ENCODE results near the gene TMEM52B. TPM values are rescaled to one million over a fixed set of nuclear protein-coding genes. Genes with fewer than 3 reads are reported as not detected.

The TMEM52B gene
- total RNA-seq, 6 donors from 2014 or later: 0.55 to 2.7 (median 1.1) TPM; not detected in 1

DNA sequence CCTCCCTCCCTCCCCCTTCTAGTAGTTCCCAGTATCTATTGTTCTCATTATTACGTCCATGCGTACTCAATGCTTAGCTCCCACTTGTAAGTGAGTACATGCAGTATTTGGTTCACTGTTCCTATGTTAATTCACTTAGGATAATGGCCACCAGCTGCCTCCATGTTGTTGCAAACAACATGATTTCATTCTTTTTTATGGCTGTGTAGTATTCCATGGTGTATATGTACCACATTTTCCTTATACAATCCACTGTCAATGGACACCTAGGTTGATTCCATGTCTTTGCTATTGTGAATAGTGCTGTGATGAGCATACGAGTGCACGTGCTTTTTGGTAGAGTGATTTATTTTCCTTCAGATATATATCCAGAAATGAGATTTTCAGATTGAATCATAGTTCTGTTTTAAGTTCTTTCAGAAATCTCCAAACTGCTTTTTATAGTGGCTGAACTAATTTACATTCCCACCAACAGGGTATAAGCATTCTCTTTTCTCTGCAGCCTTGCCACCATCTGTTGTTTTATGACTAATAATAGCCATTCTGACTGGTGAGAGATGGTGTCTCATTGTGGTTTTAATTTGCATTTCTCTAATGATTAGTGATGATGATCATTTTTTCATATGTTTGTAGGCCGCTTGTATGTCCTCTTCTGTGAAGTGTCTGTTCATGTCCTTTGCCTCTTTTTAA is 31.0 kb upstream of the TMEM52B start:
- no peak for ATAC-seq (ENCODE audit: low FRiP score in 2 of 2)
- Histone ChIP-seq H3K36me3 (no peaks in the 10 kb centered on the region), H3K27me3 (no peaks in the 10 kb centered on the region), H3K4me3 (no peak overlapping the region), H3K4me1 (peaks cover 0 to 3% (median under 1%) of the 10 kb centered on the region in 4 donors), H3K9me3 (no peaks in the 10 kb centered on the region), H3K27ac (no peak overlapping the region)
- TF ChIP-seq POLR2A (IDR thresholded peaks at IDR 0.05) (no peak), POLR2AphosphoS5 (IDR thresholded peaks at IDR 0.05) (no peak), EP300 (IDR thresholded peaks at IDR 0.05) (no peak)
- TF ChIP-seq, protein P1, sequence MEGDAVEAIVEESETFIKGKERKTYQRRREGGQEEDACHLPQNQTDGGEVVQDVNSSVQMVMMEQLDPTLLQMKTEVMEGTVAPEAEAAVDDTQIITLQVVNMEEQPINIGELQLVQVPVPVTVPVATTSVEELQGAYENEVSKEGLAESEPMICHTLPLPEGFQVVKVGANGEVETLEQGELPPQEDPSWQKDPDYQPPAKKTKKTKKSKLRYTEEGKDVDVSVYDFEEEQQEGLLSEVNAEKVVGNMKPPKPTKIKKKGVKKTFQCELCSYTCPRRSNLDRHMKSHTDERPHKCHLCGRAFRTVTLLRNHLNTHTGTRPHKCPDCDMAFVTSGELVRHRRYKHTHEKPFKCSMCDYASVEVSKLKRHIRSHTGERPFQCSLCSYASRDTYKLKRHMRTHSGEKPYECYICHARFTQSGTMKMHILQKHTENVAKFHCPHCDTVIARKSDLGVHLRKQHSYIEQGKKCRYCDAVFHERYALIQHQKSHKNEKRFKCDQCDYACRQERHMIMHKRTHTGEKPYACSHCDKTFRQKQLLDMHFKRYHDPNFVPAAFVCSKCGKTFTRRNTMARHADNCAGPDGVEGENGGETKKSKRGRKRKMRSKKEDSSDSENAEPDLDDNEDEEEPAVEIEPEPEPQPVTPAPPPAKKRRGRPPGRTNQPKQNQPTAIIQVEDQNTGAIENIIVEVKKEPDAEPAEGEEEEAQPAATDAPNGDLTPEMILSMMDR (IDR thresholded peaks at IDR 0.05): no peak
- no peak for DNase-seq
- 88 to 92% methylated on average over 5 of the region's 5 CpGs for WGBS, 2 donors

DNA sequence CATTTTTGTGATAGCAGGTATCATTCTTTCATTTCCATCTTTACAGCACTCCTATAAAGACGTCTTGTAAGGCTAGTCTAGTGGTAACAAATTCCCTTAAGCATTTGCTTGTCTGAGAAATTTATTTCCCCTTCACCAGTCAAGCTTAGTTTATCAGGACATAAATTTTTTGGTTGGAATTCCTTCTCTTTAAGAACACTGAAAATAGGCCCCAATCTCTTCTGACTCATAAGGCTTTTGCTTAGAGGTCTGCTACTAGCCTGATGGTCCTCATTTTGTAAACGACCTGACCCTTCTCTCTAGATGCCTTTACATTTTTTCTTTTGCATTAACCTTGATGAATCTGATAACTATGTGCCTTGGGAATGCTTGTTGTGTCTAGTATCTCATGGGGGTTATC is 27.2 kb upstream of the TMEM52B start:
- Histone ChIP-seq H3K9me3 (no peaks in the 10 kb centered on the region), H3K27me3 (no peaks in the 10 kb centered on the region), H3K36me3 (no peaks in the 10 kb centered on the region), H3K27ac (no peak overlapping the region), H3K4me1 (peaks cover 6 to 10% (median 8%) of the 10 kb centered on the region in 4 donors), H3K4me3 (no peak overlapping the region)
- TF ChIP-seq POLR2A (IDR thresholded peaks at IDR 0.05): no peak
- no peak for TF ChIP-seq POLR2AphosphoS5 (IDR thresholded peaks at IDR 0.05)
- TF ChIP-seq, protein P1 (IDR thresholded peaks at IDR 0.05): no peak
- TF ChIP-seq EP300 (IDR thresholded peaks at IDR 0.05): no peak
- DNase-seq (no peak), ATAC-seq (ENCODE audit: low FRiP score in 2 of 2) (no peak)
- 88 to 90% methylated on average over 2 of the region's 2 CpGs for WGBS, 2 donors

DNA sequence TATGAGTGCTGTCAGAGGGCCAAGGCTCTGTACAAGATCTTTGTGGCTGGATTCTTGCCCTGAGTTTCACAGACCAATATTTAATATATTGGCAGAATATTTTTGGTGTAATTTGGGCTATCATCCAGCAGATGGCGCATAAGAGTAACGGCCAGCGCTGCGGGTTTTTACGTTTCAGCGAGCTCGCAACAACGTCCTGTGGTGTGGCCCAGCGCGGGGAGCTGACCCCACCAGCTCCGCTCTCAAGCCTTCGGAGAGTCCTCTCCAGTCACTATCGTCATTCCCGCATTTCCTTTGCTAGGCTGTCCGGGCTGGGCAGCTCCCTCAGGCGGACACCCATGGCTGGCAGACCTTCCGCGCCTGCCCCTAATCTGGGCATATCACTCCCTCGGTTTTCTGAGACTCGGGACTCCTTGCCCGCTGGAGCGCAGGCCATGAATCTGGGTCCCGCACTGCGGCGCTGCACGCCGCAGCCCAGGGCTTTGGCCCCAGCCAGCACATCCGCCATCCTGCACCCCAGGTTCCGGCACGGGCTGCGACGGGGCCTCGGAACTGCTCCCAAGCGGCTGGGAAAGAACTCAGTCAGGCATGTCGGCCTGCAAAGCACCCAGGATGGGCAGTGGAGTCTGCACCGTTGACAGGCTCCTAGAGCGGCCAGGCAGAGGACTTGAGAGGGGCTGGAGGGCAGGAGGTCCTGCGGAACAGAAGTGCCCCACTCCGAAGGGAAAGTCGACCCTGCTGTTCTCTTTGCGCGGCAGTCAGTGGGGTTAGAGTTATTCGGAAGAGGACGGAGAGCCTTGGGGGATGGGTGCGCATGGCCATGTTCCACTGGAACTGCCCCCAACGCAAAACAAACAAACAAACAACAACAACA is 25.3 kb upstream of the TMEM52B start:
- peaks cover 6 to 10% (median 8%) of the 10 kb centered on the region in 4 donors for H3K4me1 ChIP-seq
- ATAC-seq (ENCODE audit: low FRiP score in 2 of 2) (peak; percentile 94 to 96), DNase-seq (peak; percentile 82 to 90)
- no peaks in the 10 kb centered on the region for H3K36me3 ChIP-seq
- H3K4me3 ChIP-seq: peak overlapping the region; percentile 48 to 70 (median 62)
- 6 to 20% methylated on average over 11 to 39 of the region's 46 CpGs for WGBS, 2 donors
- no peaks in the 10 kb centered on the region for H3K9me3 ChIP-seq
- H3K27ac ChIP-seq: peak overlapping the region; percentile 69 to 85 (median 79)
- TF ChIP-seq, protein P1 (IDR thresholded peaks at IDR 0.05): peak; percentile 55 to 85 (median 78)
- TF ChIP-seq POLR2AphosphoS5 (IDR thresholded peaks at IDR 0.05): no peak
- peak in 2 of 4 donors; percentile 45 to 66 for TF ChIP-seq POLR2A (IDR thresholded peaks at IDR 0.05)
- H3K27me3 ChIP-seq: no peaks in the 10 kb centered on the region

DNA sequence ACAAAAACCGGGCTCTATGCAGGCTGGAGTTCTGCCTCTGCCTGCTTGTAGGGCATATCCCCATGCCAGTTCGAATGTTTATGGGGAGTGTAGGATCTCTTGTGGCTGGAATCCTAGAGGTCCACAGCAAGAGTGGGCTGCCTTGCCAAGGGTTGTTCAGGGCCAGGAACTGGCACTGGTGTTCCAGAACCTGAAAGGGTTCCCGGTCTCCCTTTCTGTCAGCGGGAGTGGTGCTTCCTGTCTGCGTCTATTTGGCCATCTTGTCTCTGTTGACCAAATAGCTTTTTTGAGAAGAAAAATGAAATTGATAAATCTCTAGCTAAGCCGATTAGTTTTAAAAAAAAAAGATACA is 24.7 kb upstream of the TMEM52B start:
- no peaks in the 10 kb centered on the region for H3K36me3 ChIP-seq
- DNase-seq (no peak), ATAC-seq (ENCODE audit: low FRiP score in 2 of 2) (peak in 1 of 2 donors; percentile 7)
- no peaks in the 10 kb centered on the region for H3K27me3 ChIP-seq
- TF ChIP-seq, protein P1 (IDR thresholded peaks at IDR 0.05): no peak
- TF ChIP-seq POLR2A (IDR thresholded peaks at IDR 0.05): no peak
- no peak for TF ChIP-seq POLR2AphosphoS5 (IDR thresholded peaks at IDR 0.05)
- TF ChIP-seq EP300 (IDR thresholded peaks at IDR 0.05): no peak
- peaks cover 6 to 10% (median 8%) of the 10 kb centered on the region in 4 donors for H3K4me1 ChIP-seq
- H3K9me3 ChIP-seq: no peaks in the 10 kb centered on the region
- WGBS, 2 donors: 54 to 60% methylated on average over 6 of the region's 6 CpGs
- peak overlapping the region in 3 of 4 donors; percentile 48 to 63 (median 62) for H3K4me3 ChIP-seq
- H3K27ac ChIP-seq: peak overlapping the region in 3 of 4 donors; percentile 69 to 85 (median 83)

Measured in upper lobe of left lung (tissue), 6 donors.